ENCODE measurements around the gene CTAG2. TPM values are rescaled to one million over a fixed set of nuclear protein-coding genes. Genes with fewer than 3 reads are reported as not detected.

CTAG2 gene
- total RNA-seq, 4 donors from 2014 or later, result not detected

- intact Hi-C loops (cut with DNase I), result no loop called here
- 22 to 78% methylated on average over 6 to 11 of the region's 13 CpGs for WGBS, 2 donors
- Histone ChIP-seq H3K9me3 (no peaks in the 10 kb centered on the region), H3K36me3 (no peaks in the 10 kb centered on the region), H3K27me3 (no peaks in the 10 kb centered on the region), H3K4me3 (no peak overlapping the region), H3K27ac (no peak overlapping the region), H3K4me1 (peaks cover 0 to 11% (median 0%) of the 10 kb centered on the region in 3 donors)
- TF ChIP-seq, protein P1, sequence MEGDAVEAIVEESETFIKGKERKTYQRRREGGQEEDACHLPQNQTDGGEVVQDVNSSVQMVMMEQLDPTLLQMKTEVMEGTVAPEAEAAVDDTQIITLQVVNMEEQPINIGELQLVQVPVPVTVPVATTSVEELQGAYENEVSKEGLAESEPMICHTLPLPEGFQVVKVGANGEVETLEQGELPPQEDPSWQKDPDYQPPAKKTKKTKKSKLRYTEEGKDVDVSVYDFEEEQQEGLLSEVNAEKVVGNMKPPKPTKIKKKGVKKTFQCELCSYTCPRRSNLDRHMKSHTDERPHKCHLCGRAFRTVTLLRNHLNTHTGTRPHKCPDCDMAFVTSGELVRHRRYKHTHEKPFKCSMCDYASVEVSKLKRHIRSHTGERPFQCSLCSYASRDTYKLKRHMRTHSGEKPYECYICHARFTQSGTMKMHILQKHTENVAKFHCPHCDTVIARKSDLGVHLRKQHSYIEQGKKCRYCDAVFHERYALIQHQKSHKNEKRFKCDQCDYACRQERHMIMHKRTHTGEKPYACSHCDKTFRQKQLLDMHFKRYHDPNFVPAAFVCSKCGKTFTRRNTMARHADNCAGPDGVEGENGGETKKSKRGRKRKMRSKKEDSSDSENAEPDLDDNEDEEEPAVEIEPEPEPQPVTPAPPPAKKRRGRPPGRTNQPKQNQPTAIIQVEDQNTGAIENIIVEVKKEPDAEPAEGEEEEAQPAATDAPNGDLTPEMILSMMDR (IDR thresholded peaks at IDR 0.05), result no peak
- TF ChIP-seq POLR2A (IDR thresholded peaks at IDR 0.05), result no peak
- no peak for DNase-seq
Measured at GRCh38 chrX:154603438-154604430, 49.6 kb downstream of the CTAG2 start.

DNA sequence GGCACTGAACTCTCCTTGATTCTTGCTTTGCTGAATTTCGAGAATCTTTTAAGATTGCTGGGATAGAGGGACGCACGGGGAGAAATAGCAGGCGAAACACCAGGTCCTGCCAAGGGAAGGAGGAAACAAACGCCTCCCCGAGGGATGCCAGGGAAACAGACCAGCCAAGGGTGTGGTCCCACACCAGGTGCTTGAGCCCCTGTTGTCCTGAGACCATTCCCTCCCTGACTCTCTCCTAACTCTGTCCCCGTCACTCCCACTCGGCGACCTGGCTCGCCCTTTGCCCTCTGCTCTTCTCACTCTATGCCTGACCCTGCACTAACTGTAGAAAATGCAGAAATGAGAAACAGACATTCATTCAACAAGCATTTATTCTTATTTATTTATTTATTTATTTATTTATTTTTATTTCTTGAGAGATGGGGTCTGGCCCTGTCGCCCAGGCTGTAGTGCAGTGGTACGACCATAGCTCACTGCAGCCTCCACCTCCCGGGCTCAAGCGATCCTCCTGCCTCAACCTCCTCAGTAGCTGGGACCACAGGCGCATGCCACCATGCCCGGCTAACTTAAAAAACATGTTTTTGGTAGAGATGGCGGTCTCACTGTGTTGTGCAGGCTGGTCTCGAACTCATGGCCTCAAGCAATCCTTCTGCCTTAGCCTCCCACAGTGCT is 50.5 kb downstream of the CTAG2 start:
- Histone ChIP-seq H3K27me3 (no peaks in the 10 kb centered on the region), H3K36me3 (no peaks in the 10 kb centered on the region), H3K4me3 (no peak overlapping the region), H3K9me3 (no peaks in the 10 kb centered on the region), H3K27ac (no peak overlapping the region), H3K4me1 (peaks cover 0 to 11% (median 0%) of the 10 kb centered on the region in 3 donors)
- intact Hi-C loops (cut with DNase I), result no loop called here
- 82 to 85% methylated on average over 13 to 17 of the region's 18 CpGs for WGBS, 2 donors
- no peak for TF ChIP-seq POLR2A (IDR thresholded peaks at IDR 0.05)
- DNase-seq, result no peak

- H3K27me3 ChIP-seq, result no peaks in the 10 kb centered on the region
- DNase-seq, result no peak
- H3K9me3 ChIP-seq, result no peaks in the 10 kb centered on the region
- peaks cover 0 to 11% (median 0%) of the 10 kb centered on the region in 3 donors for H3K4me1 ChIP-seq
- TF ChIP-seq, protein P1 (IDR thresholded peaks at IDR 0.05), result no peak
- TF ChIP-seq POLR2A (IDR thresholded peaks at IDR 0.05), result no peak
- WGBS, 2 donors, result 77 to 85% methylated on average over 5 to 10 of the region's 13 CpGs
- H3K36me3 ChIP-seq, result no peaks in the 10 kb centered on the region
- H3K27ac ChIP-seq, result no peak overlapping the region
- no peak overlapping the region for H3K4me3 ChIP-seq
- intact Hi-C loops (cut with DNase I), result no loop called here
Measured at GRCh38 chrX:154602226-154602625, 51.2 kb downstream of the CTAG2 start.

Small RNA genes within 50 kb of the gene (small RNA-seq; reads per million reads assigned to genes)
- gene AC244090.1 (0 reads per million in 4 donors), gene AC244107.2 (0 reads per million in 4 donors)

Other genes starting within 250 kb of the CTAG2 start
- 10 to 100 TPM; 21.7 to 41.4 (median 32.1) TPM for gene DNASE1L1, start 244.3 kb downstream of the CTAG2 start, total RNA-seq
- gene TAFAZZIN, start 242.0 kb downstream of the CTAG2 start, total RNA-seq, result 10 to 100 TPM; 16.3 to 37.4 (median 31.4) TPM
- 10 to 100 TPM; 28.5 to 83.8 (median 37.2) TPM for gene ATP6AP1, start 224.9 kb downstream of the CTAG2 start, total RNA-seq
- 10 to 100 TPM; 35.2 to 82.6 (median 35.6) TPM for gene GDI1, start 216.4 kb downstream of the CTAG2 start, total RNA-seq
- gene FAM50A, start 209.4 kb downstream of the CTAG2 start, total RNA-seq, result 10 to 100 TPM; 15.9 to 27.3 (median 19.6) TPM
- gene PLXNA3, start 195.3 kb downstream of the CTAG2 start, total RNA-seq, result 1 to 10 TPM; 4.4 to 5.9 (median 5.4) TPM
- 10 to 100 TPM; 18.2 to 44.3 (median 21.9) TPM for gene LAGE3, start 174.3 kb downstream of the CTAG2 start, total RNA-seq
- 10 to 100 TPM; 32.9 to 41.1 (median 38.2) TPM for gene UBL4A, start 167.0 kb downstream of the CTAG2 start, total RNA-seq
- 10 to 100 TPM; 26.1 to 38.5 (median 29.5) TPM for gene SLC10A3, start 162.9 kb downstream of the CTAG2 start, total RNA-seq
- 10 to 100 TPM; 30.5 to 50.8 (median 40.9) TPM for gene FAM3A, start 137.3 kb downstream of the CTAG2 start, total RNA-seq
- 100 to 1,000 TPM in 1 of 4 donors, 10 to 100 TPM in 3; 46.5 to 180 (median 79.9) TPM for gene G6PD, start 106.7 kb downstream of the CTAG2 start, total RNA-seq
- gene IKBKG, start 106.0 kb downstream of the CTAG2 start, total RNA-seq, result 10 to 100 TPM in 3 of 4 donors, 1 to 10 TPM in 1; 9.9 to 14.7 (median 12.6) TPM
- gene CTAG1A, start 68.4 kb downstream of the CTAG2 start, total RNA-seq, result not detected
- not detected for gene CTAG1B, start 34.3 kb downstream of the CTAG2 start, total RNA-seq
- gene GAB3, start 97.5 kb upstream of the CTAG2 start, total RNA-seq, result 1 to 10 TPM in 3 of 4 donors, under 1 TPM in 1; 0.61 to 4.4 (median 1.8) TPM
- 10 to 100 TPM; 41.5 to 86.2 (median 49.5) TPM for gene DKC1, start 109.3 kb upstream of the CTAG2 start, total RNA-seq
- gene MPP1, start 151.9 kb upstream of the CTAG2 start, total RNA-seq, result 10 to 100 TPM in 2 of 4 donors, 1 to 10 TPM in 2; 3.7 to 21.2 (median 13.2) TPM
- gene SMIM9, start 181.1 kb upstream of the CTAG2 start, total RNA-seq, result not detected
- gene F8A1, start 232.8 kb upstream of the CTAG2 start, total RNA-seq, result 10 to 100 TPM in 1 of 4 donors, 1 to 10 TPM in 2, under 1 TPM in 1; 0.35 to 13.7 (median 3.8) TPM

Measured in esophagus squamous epithelium (tissue), 5 donors.